Panc1 (cell line): ENCODE measurements around the gene RBBP8. TPM values are rescaled to one million over a fixed set of nuclear protein-coding genes. Genes with fewer than 3 reads are reported as not detected.

Source experiments
- ATAC-seq: fragments of 200-7000 bp; cut with Tn5 transposase; 2 replicates; pipeline ENCODE4 v1.9.1; 2020; ENCODE audit warnings: mild to moderate bottlenecking, moderate library complexity
- BruUV-seq: library from RNA; stranded (reverse); fragments of 400-500 nt; replicated peaks from 2 replicates; lab custom pipeline; 2021; lab: Mats Ljungman, UMichigan
- CTCF ChIA-PET: fragments of 300-600 bp; sonication (Branson Sonifier 250); formaldehyde crosslinking; loops from one replicate; lab custom pipeline; 2022; ENCODE audit warnings: antibody characterized with exemption; lab: Charles Lee
- POLR2A ChIA-PET: fragments of 300-600 bp; sonication (Branson Sonifier 250); formaldehyde crosslinking; loops from one replicate; lab custom pipeline; 2022; ENCODE audit warnings: antibody characterized with exemption; lab: Charles Lee
- DNase-seq: peaks from one replicate; pipeline ENCODE4 v3.0.0-alpha.2; 2010; ENCODE audit warnings: low read depth, low spot score
- H3K27ac ChIP-seq: 2 replicates; pipeline ENCODE4 v1.5.1; 2011; ENCODE audit warnings: mild to moderate bottlenecking, low read length, inconsistent platforms
- H3K27me3 ChIP-seq: fragments of 200-500 bp; sonication (Bioruptor generic); 2 replicates; pipeline ENCODE4 v1.6.0; 2014; ENCODE audit warnings: low read length, inconsistent platforms; ENCODE audit not compliant: control insufficient read depth, insufficient read depth
- H3K36me3 ChIP-seq: fragments of 200-500 bp; sonication (Bioruptor generic); 2 replicates; pipeline ENCODE4 v1.5.1; 2014; ENCODE audit warnings: inconsistent platforms, mild to moderate bottlenecking, low read length, moderate library complexity; ENCODE audit not compliant: control insufficient read depth, insufficient read depth
- H3K4me1 ChIP-seq: 2 replicates; pipeline ENCODE4 v1.5.1; 2011; ENCODE audit warnings: inconsistent platforms, mild to moderate bottlenecking, low read length, moderate library complexity; ENCODE audit not compliant: control insufficient read depth, insufficient read depth
- H3K4me3 ChIP-seq, 2 experiments: 2 replicates each; pipeline ENCODE4 v1.5.1; 2011 to 2012; ENCODE audit warnings: low read depth in 2 of 2, low read length in 2 of 2, mild to moderate bottlenecking in 2 of 2, inconsistent platforms in 1 of 2, moderate library complexity in 1 of 2
- H3K9me3 ChIP-seq: fragments of 200-500 bp; sonication (Bioruptor generic); 2 replicates; pipeline ENCODE4 v1.5.1; 2014; ENCODE audit warnings: low read depth, mild to moderate bottlenecking, inconsistent platforms, low read length, moderate library complexity; ENCODE audit not compliant: control insufficient read depth, insufficient read depth
- POLR2AphosphoS5 ChIP-seq: IDR thresholded peaks from 2 replicates; pipeline ENCODE4 v1.6.1; 2012; ENCODE audit warnings: mild to moderate bottlenecking, low read depth, low read length, moderate library complexity
- SIN3A ChIP-seq: IDR thresholded peaks from 2 replicates; pipeline ENCODE4 v1.6.1; 2012; ENCODE audit warnings: low read depth, mild to moderate bottlenecking, low read length, moderate library complexity, borderline replicate concordance; ENCODE audit not compliant: insufficient read depth
- TCF7L2 ChIP-seq: IDR thresholded peaks from 2 replicates; pipeline ENCODE4 v1.6.1; 2011; ENCODE audit warnings: mild to moderate bottlenecking, low read depth, low read length, inconsistent platforms
- in situ Hi-C: cut with HindIII; loops from 2 replicates; pipeline ENCODE4 v1.10.0; 2016; ENCODE audit warnings: low sequenced_read_pairs, low pct_unique_long_range_greater_than_20kb
- intact Hi-C: fragments of 100-400 bp; cut with micrococcal nuclease; formaldehyde crosslinking; loops from one replicate; pipeline ENCODE4 v1.10.0; 2022; ENCODE audit not compliant: unreplicated experiment
- total RNA-seq: library from RNA; stranded (reverse); gene quantifications from one replicate; pipeline ENCODE4 v1.2.1, GENCODE V29; 2021; ENCODE audit not compliant: unreplicated experiment
- TF ChIP-seq, protein P1 (sequence below), 2 experiments: IDR thresholded peaks; 2 replicates each; pipeline ENCODE4 v1.6.1; 2011 to 2012; ENCODE audit warnings: low read depth in 2 of 2, control low read depth in 1 of 2, low read length in 1 of 2, mild to moderate bottlenecking in 1 of 2, moderate library complexity in 1 of 2; ENCODE audit not compliant: insufficient read depth in 1 of 2
- TF ChIP-seq, protein P2 (sequence below): fragments of 450-650 bp; IDR thresholded peaks from 2 replicates; pipeline ENCODE4 v1.5.1; 2017; ENCODE audit warnings: mild to moderate bottlenecking

Gene RBBP8
- total RNA-seq, 1 experiment from 2014 or later: 62.8 TPM

DNA sequence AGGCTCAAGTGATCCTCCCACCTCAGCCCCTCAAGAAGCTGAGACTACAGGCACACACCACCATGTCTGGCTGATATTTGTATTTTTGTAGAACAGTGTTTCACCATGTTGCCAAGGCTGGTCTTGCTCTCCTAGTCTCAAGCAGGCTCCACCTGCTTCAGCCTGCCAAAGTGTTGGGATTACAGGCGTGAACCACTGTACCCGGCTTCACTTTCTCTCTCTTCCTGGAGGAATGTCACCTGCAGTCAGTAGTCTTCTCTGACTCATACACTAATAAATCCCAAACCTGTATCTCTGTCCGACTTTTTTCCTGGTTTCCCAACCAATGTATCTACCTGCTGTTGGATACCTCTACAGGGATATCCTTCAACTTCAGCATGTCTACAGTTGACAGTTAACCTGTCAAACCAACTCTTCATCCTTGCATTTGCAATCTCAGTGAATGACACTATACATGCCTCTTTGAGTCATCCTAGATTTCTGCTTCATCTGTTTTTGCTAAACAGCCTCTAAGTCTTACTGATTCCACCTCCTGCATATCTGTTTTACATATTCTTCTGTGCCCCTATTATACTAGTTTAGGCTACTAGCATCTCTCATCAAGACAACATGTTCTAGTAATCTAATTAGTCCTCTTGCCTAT lies 54.5 kb downstream of the RBBP8 start:
- Histone ChIP-seq H3K27me3 (no peaks in the 10 kb centered on the region), H3K4me3 (no peak overlapping the region), H3K4me1 (no peaks in the 10 kb centered on the region), H3K9me3 (no peaks in the 10 kb centered on the region), H3K36me3 (peaks cover 26% of the 10 kb centered on the region), H3K27ac (no peak overlapping the region)
- DNase-seq (no peak), ATAC-seq (peak; percentile 21; the same call in 1 of the 2 replicates)
- BruUV-seq: no TSS peak
- ChIA-PET CTCF (no interaction called here), POLR2A (no interaction called here)
- TF ChIP-seq, protein P1, sequence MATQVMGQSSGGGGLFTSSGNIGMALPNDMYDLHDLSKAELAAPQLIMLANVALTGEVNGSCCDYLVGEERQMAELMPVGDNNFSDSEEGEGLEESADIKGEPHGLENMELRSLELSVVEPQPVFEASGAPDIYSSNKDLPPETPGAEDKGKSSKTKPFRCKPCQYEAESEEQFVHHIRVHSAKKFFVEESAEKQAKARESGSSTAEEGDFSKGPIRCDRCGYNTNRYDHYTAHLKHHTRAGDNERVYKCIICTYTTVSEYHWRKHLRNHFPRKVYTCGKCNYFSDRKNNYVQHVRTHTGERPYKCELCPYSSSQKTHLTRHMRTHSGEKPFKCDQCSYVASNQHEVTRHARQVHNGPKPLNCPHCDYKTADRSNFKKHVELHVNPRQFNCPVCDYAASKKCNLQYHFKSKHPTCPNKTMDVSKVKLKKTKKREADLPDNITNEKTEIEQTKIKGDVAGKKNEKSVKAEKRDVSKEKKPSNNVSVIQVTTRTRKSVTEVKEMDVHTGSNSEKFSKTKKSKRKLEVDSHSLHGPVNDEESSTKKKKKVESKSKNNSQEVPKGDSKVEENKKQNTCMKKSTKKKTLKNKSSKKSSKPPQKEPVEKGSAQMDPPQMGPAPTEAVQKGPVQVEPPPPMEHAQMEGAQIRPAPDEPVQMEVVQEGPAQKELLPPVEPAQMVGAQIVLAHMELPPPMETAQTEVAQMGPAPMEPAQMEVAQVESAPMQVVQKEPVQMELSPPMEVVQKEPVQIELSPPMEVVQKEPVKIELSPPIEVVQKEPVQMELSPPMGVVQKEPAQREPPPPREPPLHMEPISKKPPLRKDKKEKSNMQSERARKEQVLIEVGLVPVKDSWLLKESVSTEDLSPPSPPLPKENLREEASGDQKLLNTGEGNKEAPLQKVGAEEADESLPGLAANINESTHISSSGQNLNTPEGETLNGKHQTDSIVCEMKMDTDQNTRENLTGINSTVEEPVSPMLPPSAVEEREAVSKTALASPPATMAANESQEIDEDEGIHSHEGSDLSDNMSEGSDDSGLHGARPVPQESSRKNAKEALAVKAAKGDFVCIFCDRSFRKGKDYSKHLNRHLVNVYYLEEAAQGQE (IDR thresholded peaks at IDR 0.05; ENCODE audit: insufficient read depth in 1 of 2, low read depth in 2 of 2, low read length in 1 of 2): no peak
- TF ChIP-seq TCF7L2 (no peak), POLR2AphosphoS5 (no peak), SIN3A (no peak)
- in situ Hi-C loops (no loop called here), intact Hi-C loops (loop anchor here (10.0 kb wide), 1 partner anchor 53 kb away; the partner anchor contains the start of gene RBBP8)

DNA sequence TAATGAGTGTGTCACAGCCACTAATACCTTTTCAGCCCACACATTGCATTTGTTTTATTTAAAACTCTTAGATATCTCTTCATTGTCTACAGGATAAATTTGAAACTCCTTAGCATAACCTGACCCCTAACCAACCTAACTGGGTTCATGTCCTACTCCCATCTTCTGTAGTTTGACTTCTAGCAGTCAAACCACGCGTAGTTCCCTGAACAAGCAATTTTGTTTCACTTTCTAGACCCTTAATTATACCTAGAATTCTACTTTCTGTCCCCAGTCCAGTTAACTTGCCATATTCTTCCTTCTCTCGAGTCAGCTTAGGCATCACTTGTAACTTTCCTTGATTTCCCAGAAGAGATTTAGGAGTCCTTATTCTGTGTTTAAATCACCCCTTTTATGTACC lies 55.1 kb downstream of the RBBP8 start:
- ATAC-seq (no peak), DNase-seq (no peak)
- Histone ChIP-seq H3K27ac (no peak overlapping the region), H3K4me3 (no peak overlapping the region), H3K4me1 (no peaks in the 10 kb centered on the region), H3K27me3 (no peaks in the 10 kb centered on the region), H3K9me3 (no peaks in the 10 kb centered on the region), H3K36me3 (peaks cover 30% of the 10 kb centered on the region)
- in situ Hi-C loops (no loop called here), intact Hi-C loops (loop anchor here (10.0 kb wide), 1 partner anchor 53 kb away; the partner anchor contains the start of gene RBBP8)
- CTCF ChIA-PET: no interaction called here
- POLR2A ChIA-PET: no interaction called here
- TF ChIP-seq, protein P2, sequence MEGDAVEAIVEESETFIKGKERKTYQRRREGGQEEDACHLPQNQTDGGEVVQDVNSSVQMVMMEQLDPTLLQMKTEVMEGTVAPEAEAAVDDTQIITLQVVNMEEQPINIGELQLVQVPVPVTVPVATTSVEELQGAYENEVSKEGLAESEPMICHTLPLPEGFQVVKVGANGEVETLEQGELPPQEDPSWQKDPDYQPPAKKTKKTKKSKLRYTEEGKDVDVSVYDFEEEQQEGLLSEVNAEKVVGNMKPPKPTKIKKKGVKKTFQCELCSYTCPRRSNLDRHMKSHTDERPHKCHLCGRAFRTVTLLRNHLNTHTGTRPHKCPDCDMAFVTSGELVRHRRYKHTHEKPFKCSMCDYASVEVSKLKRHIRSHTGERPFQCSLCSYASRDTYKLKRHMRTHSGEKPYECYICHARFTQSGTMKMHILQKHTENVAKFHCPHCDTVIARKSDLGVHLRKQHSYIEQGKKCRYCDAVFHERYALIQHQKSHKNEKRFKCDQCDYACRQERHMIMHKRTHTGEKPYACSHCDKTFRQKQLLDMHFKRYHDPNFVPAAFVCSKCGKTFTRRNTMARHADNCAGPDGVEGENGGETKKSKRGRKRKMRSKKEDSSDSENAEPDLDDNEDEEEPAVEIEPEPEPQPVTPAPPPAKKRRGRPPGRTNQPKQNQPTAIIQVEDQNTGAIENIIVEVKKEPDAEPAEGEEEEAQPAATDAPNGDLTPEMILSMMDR: no peak
- TF ChIP-seq, protein P1 (IDR thresholded peaks at IDR 0.05; ENCODE audit: insufficient read depth in 1 of 2, low read depth in 2 of 2, low read length in 1 of 2): no peak
- TF ChIP-seq TCF7L2 (no peak), SIN3A (no peak)
- BruUV-seq: no TSS peak
